ENCODE measurements around the gene AKR7A3. TPM values are rescaled to one million over a fixed set of nuclear protein-coding genes. Genes with fewer than 3 reads are reported as not detected.

AKR7A3 gene
- total RNA-seq, 2 donors from 2014 or later = 57.4 to 479 TPM

- intact Hi-C loops (cut with DNase I) = no loop called here
- H3K4me1 ChIP-seq = peaks cover 47% of the 10 kb centered on the region
- H3K36me3 ChIP-seq (replicated peaks in 1 of 2; ENCODE audit: insufficient read depth in 1 of 2, low read depth in 2 of 2) = peaks cover 0 to 8% of the 10 kb centered on the region in 2 donors
- TF ChIP-seq CTCF (IDR thresholded peaks at IDR 0.05) = peak in 4 of 7 experiments; percentile 28 to 32 (median 31)
- TF ChIP-seq POLR2A (IDR thresholded peaks at IDR 0.05) = peak; percentile 73 to 83 (median 79)
- no peaks in the 10 kb centered on the region for H3K27me3 ChIP-seq
- DNase-seq (peak; percentile 92 to 96 (median 94)), ATAC-seq (peak; percentile 97)
- no peaks in the 10 kb centered on the region for H3K9me3 ChIP-seq
- 0% methylated on average over 17 to 82 of the region's 105 CpGs for WGBS, 2 donors
- peak within 1 kb of the TSS; percentile 57 to 61 for H3K4me3 ChIP-seq
- peak within 1 kb of the TSS; percentile 84 to 88 (median 86) for H3K27ac ChIP-seq
Observed at GRCh38 chr1:19311931-19312781, 23.6 kb upstream of the AKR7A3 start, which contains the start of the genes AKR7A2 and SLC66A1. AKR7A2 (minus strand) TSS chr1:19312144; CDS start chr1:19312124, 20 bp downstream. SLC66A1 (plus strand) TSS chr1:19312326; CDS start chr1:19317678, 5,352 bp downstream.

- H3K36me3 ChIP-seq (replicated peaks in 1 of 2; ENCODE audit: insufficient read depth in 1 of 2, low read depth in 2 of 2) = peaks cover 0 to 8% of the 10 kb centered on the region in 2 donors
- no peaks in the 10 kb centered on the region for H3K9me3 ChIP-seq
- intact Hi-C loops (cut with DNase I) = no loop called here
- H3K4me3 ChIP-seq = peak overlapping the region; percentile 57 to 61
- H3K27me3 ChIP-seq = no peaks in the 10 kb centered on the region
- TF ChIP-seq CTCF (IDR thresholded peaks at IDR 0.05) (no peak), POLR2A (IDR thresholded peaks at IDR 0.05) (no peak)
- peaks cover 47% of the 10 kb centered on the region for H3K4me1 ChIP-seq
- WGBS, 2 donors = 0% methylated on average over 9 to 27 of the region's 29 CpGs
- no peak for ATAC-seq
- peak in 2 of 4 donors; percentile 25 to 34 for DNase-seq
- peak overlapping the region; percentile 36 to 88 (median 77) for H3K27ac ChIP-seq
Observed at GRCh38 chr1:19311503-19311930, 22.9 kb upstream of the AKR7A3 start.

- no peak for ATAC-seq
- H3K4me1 ChIP-seq = peaks cover 47% of the 10 kb centered on the region
- TF ChIP-seq CTCF (IDR thresholded peaks at IDR 0.05) (no peak), POLR2A (IDR thresholded peaks at IDR 0.05) (no peak)
- no peaks in the 10 kb centered on the region for H3K27me3 ChIP-seq
- peak overlapping the region; percentile 57 to 61 for H3K4me3 ChIP-seq
- intact Hi-C loops (cut with DNase I) = no loop called here
- no peaks in the 10 kb centered on the region for H3K9me3 ChIP-seq
- DNase-seq = peak in 1 of 4 donors; percentile 38
- peaks cover 0 to 8% of the 10 kb centered on the region in 2 donors for H3K36me3 ChIP-seq (replicated peaks in 1 of 2; ENCODE audit: insufficient read depth in 1 of 2, low read depth in 2 of 2)
- WGBS, 2 donors = 33% methylated on average over 12 of the region's 13 CpGs
- peak overlapping the region in 2 of 4 donors; percentile 70 to 88 for H3K27ac ChIP-seq
Observed at GRCh38 chr1:19310720-19311502, 22.3 kb upstream of the AKR7A3 start.

GRCh38 chr1:19310061-19310460 is 21.5 kb upstream of the AKR7A3 start:
- intact Hi-C loops (cut with DNase I) = no loop called here

More at GRCh38 chr1:19310061-19310460, 21.5 kb upstream of the AKR7A3 start:
- Histone ChIP-seq H3K27me3 (no peaks in the 10 kb centered on the region), H3K4me1 (peaks cover 43% of the 10 kb centered on the region), H3K9me3 (no peaks in the 10 kb centered on the region), H3K36me3 (replicated peaks in 1 of 2; ENCODE audit: insufficient read depth in 1 of 2, low read depth in 2 of 2) (peaks cover 0 to 14% of the 10 kb centered on the region in 2 donors), H3K4me3 (no peak overlapping the region), H3K27ac (no peak overlapping the region)
- DNase-seq = no peak
- ATAC-seq = no peak
- TF ChIP-seq CTCF (IDR thresholded peaks at IDR 0.05) (no peak), POLR2A (IDR thresholded peaks at IDR 0.05) (no peak)
- 87 to 93% methylated on average over 7 of the region's 7 CpGs for WGBS, 2 donors

All from body of pancreas (tissue), 4 donors.